Measurements from ENCODE around the gene DHX9.

The DHX9 gene

GRCh38 chr1:182841368-182841988, 2.3 kb downstream of the DHX9 start:
- no peak for DNase-seq

DNA sequence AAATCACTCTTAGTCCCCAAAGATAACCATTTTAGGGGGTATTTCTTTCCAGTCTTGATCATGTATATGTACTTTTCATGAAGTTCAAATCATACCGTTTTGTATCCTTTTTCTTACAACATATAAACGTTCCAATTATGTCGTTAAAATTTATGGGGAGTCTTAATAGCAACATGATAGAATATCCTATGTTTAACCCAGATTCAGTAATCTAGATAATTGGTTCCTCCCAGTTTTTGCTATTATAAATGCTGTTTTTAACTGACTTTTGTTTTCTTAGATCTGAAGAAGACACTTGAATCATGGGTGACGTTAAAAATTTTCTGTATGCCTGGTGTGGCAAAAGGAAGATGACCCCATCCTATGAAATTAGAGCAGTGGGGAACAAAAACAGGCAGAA, 3.1 kb downstream of the DHX9 start:
- DNase-seq, result no peak

DNA sequence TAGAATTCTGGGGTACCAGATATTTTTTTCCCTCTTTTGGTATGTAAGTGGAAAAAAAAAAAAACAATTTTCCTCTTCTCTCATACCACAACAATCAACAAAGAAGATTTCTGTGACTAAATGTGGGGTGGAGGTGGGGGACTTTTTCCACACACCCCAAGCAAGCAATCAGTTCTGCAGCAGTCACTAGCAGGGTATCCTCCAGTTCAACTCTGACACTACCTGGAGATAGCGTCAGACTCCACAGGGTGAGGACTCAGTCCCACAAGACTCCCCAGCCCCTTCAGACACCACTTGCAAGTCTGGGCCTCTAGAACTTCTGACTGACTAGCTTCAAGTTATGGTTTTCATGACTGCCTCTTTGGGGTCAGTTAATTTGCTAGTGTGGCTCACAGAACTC, 6.2 kb downstream of the DHX9 start:
- no peak for DNase-seq

- no peak for DNase-seq
Observed at GRCh38 chr1:182845894-182846293, 6.7 kb downstream of the DHX9 start.

DNA sequence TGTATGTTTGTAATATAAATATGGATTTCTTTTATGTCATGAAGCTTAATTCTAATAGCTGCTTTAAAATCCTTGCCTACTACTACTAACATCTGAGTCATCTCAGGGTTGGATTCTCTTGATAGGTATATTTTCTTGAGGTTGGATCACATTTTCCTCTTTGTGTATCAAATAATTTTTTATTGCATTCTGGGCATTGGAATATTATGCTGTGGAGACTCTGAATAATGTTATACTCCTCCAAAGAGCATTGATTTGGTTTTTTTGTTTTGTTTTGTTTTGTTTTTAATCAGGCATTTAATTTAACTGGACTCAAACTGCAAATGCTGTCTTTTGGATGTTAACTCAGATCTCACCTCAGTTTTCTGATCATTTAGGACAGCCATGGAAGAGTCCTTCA, 8.0 kb downstream of the DHX9 start:
- DNase-seq, result no peak

DNA sequence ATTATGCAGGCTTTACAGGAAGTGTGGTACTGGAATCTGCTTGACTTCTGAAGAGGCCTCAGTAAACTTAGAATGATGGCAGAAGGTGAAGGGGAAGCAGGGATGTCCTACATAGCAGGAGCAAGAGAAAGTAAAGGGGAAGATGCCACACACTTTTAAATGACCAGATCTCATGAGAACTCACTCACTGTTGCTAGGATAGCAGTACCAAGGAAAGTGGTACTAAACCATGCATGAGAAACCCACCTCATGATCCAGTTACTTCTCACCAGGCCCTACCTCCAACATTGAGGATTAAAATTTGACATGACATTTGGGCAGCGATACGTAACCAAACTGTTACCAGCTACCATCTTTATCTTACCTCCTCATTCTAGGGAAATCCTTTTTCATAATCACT, 9.6 kb downstream of the DHX9 start:
- no peak for DNase-seq

GRCh38 chr1:182850319-182850718, 11.2 kb downstream of the DHX9 start:
- DNase-seq, result no peak

GRCh38 chr1:182851825-182852224, 12.7 kb downstream of the DHX9 start:
- DNase-seq, result no peak

GRCh38 chr1:182855911-182856310, 16.8 kb downstream of the DHX9 start:
- DNase-seq, result no peak

GRCh38 chr1:182857212-182857611, 18.1 kb downstream of the DHX9 start:
- DNase-seq, result no peak

DNA sequence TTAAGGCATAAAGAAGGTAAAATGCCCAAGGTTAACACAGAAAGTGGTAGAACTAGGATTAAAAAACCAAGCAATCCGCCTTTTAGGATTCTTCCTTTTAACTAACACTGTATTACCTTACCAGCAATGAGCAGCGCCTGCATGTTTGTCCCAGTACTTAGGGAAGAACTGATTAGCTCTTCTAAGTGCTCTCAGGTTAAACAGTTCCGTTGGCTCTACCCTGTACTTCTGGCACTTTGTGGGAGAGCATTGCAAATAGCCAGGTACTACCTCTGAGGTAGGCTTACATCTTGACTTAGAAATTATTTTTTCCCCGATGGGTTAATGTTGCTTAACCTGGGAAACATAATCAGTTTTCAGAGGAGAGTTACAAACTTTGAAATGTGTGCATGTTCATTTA, 21.5 kb downstream of the DHX9 start:
- DNase-seq, result no peak

DNA sequence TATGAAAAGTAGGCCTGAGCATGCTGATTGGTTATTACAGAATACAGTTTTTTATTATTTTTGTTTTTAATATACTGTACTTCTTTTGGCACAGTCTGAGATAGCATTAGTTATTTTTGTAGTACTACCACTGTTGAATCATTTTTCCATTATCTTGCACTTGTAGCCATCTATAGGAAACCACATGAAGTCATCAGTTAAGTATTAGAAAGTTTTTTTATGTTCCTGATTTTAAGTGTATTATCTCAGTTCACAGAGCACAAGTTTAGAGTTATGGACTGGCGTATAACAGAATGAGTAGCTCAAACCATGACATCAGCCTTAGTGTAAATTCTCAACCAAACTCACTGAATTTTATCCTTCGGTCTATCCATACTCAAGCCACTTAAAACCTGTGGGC, 22.8 kb downstream of the DHX9 start:
- DNase-seq, result no peak

GRCh38 chr1:182862827-182863226, 23.7 kb downstream of the DHX9 start:
- no peak for DNase-seq

- no peak for DNase-seq
Observed at GRCh38 chr1:182863940-182864339, 24.8 kb downstream of the DHX9 start.

GRCh38 chr1:182867861-182868260, 28.7 kb downstream of the DHX9 start:
- DNase-seq, result no peak

GRCh38 chr1:182869241-182869666, 30.1 kb downstream of the DHX9 start:
- DNase-seq, result peak; percentile 13

DNA sequence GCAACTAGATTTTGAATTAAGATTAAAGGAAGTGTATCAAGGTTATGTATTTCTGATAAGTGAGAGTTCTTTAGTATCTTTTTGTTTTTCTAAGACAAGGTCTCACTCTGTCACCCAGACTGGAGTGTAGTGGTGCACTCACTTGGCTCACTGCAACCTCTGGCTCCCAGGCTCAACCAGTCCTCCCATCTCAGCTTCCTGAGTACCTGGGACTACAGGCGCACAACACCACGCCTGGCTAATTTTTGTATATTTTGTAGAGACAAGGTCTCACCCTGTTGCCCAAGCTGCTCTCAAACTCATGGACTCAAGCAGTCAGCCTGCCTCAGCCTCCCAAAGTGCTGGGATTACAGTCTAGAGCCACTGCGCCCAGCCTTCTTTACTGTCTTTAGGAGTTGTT, 33.7 kb downstream of the DHX9 start:
- DNase-seq, result no peak

GRCh38 chr1:182875889-182876288, 36.7 kb downstream of the DHX9 start:
- no peak for DNase-seq

DNA sequence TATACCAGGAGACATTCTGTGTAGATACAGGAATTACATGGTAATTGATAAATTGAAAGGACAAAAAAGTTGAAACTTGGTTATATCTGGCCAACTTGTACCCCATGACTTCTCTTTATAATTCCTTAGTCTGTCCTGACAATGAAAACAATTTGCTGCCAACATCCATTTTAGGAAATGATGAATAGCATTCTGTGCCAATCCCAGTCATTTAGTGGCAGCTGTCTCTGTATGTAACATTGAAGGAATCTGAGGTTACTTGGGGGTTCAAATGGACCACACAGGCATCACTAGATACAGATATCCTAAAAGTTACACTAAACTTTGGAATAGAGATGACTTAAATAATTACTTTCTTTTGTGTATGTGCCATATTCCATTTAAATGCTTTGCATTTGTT, 38.2 kb downstream of the DHX9 start:
- no peak for DNase-seq

DNA sequence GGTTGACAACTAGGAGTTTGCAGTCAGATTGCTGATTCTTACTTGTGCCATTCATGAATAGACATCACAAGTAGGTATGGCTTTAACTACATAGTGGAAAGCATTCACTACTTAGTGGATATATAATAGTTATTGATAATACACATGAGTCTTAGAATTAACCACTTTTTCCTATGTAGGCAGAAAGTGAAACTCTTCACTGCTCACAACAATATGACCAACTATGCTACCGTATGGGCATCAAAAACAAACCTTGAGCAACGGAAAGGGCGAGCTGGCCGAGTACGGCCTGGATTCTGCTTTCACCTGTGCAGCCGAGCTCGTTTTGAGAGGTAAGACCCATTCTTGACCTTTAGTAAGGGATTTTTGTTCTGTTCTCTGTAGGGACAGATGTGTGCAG, 38.7 kb downstream of the DHX9 start:
- no peak for DNase-seq

DNA sequence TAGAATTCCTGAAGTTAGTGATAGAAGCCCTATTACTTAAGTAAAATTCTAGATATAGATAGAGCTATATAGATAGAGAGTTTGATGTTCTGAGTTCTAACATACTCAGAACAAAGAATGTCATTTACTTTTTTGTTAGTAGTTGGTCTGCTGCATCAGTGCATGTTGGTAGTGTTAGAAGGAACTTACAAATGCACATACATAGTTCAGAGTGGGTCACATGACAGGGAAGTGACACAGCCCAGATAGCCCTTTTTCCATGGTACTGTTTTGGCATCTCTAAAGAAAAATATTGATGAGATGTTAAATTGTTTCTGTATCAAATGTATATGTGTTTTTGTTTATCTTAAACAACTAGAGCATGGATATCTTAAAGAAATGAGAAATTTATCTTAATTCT, 45.7 kb downstream of the DHX9 start:
- no peak for DNase-seq

DNA sequence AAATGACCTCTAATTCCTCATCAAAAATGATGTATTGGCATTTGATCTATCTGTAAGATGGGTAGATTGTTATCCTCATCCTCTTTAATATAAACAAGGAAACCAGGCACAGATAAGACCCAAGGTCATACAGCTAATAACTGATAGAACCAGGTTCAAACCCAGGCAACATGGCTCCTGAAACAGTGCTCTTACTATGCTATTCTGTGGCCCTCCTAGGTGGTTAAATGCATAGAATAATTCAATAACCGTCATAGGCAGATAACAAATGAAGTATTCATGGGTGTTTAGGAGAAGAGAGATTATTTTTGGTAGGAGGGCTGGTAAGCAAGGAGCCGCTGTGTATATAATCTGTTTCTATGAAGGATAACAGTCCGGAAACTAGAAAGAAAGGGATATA, 46.4 kb downstream of the DHX9 start:
- no peak for DNase-seq

DNA sequence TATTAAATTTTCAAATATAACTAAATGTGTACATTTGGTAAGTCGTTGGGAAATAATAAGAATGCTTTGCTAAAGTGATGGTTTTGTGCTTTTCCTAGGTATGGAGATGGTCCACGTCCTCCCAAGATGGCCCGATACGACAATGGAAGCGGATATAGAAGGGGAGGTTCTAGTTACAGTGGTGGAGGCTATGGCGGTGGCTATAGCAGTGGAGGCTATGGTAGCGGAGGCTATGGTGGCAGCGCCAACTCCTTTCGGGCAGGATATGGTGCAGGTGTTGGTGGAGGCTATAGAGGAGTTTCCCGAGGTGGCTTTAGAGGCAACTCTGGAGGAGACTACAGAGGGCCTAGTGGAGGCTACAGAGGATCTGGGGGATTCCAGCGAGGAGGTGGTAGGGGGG, 47.8 kb downstream of the DHX9 start:
- DNase-seq, result no peak

DNA sequence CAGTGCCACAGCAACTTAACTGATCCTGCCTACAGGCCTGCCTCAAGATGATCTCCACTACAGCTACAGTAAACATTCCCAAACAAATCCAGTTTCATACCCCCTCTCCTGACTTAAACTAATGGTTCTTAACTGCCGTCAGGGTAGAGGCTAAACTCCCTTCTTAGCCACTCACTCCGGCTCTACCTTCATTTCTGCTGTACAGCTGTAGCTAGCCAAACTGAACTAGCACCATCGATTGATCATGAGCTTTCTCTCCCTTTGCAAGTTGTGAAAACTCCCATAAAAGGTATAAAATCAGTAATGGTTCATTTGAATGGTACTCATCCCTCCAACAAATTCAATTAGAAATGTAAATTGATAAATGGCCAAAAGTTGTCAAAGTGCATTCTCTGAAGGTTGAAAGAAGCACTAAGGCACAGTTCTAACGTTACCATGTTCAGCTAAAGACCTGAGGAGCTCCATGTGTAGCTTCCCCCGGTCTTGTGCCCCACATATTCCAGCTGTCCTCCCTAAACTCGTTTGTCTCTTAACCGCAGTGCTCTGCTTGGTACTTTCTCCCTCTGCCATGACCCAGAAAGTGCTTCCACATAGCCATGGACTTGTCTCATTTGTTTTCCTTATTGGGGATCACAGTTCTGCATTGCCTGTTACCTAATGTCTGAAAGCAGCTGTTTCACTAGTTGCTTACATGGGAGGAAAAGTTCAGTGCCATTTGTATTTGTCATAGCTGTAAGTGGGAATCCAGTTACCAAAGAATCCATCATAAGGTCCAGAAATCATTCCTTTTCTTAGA, 49.8 kb downstream of the DHX9 start:
- DNase-seq, result no peak

DNA sequence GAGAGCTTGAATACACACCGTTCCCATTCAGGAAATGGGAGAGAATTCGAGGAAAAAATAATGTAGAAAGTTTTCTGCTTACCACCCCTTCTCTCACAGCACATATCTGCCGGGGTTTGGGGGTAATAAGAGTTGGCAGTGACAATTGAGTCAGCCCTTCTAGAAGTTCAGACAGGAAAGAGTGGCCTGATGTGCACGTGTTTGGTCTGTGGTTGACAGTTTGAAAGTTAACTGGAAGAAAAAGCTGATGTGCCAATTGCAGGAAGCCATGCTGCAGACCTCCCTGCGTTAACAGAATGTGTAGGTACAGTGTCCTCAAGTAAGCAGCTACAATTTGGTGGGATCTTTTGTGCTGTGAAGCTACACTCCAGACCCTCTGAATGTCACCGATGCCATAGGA, 50.9 kb downstream of the DHX9 start:
- no peak for DNase-seq
